WTC11 (cell line): ENCODE data around the gene PHTF2.

ENCODE experiments used
- CREB1 ChIP-seq: sonication (generic); formaldehyde crosslinking; IDR thresholded peaks from 2 replicates; pipeline ENCODE4 v1.8.0; 2023; ENCODE audit warnings: mild to moderate bottlenecking, missing genetic modification reagents
- ETV6 ChIP-seq: sonication (generic); formaldehyde crosslinking; IDR thresholded peaks from 2 replicates; pipeline ENCODE4 v1.8.1; 2022; ENCODE audit warnings: mild to moderate bottlenecking, missing genetic modification reagents
- NR1H2 ChIP-seq: sonication (generic); formaldehyde crosslinking; IDR thresholded peaks from 2 replicates; pipeline ENCODE4 v1.9.0; 2021; ENCODE audit warnings: mild to moderate bottlenecking, moderate library complexity, missing genetic modification reagents
- ZNF219 ChIP-seq: sonication (generic); formaldehyde crosslinking; IDR thresholded peaks from 2 replicates; pipeline ENCODE4 v1.8.0; 2023; ENCODE audit warnings: missing genetic modification reagents, mild to moderate bottlenecking, borderline replicate concordance
- TF ChIP-seq, protein P1 (sequence below): sonication (generic); formaldehyde crosslinking; IDR thresholded peaks from 2 replicates; pipeline ENCODE4 v1.8.0; 2022; ENCODE audit warnings: mild to moderate bottlenecking, missing genetic modification reagents
- TF ChIP-seq, protein P2 (sequence below): fragments of 200-600 bp; IDR thresholded peaks from 2 replicates; pipeline ENCODE4 v1.8.0; 2022; ENCODE audit warnings: antibody characterized with exemption
- TF ChIP-seq, protein P3 (sequence below): sonication (generic); formaldehyde crosslinking; IDR thresholded peaks from 2 replicates; pipeline ENCODE4 v1.8.1; 2023; ENCODE audit warnings: mild to moderate bottlenecking, missing genetic modification reagents
- TF ChIP-seq, protein P4 (sequence below): sonication (generic); formaldehyde crosslinking; conservative IDR thresholded peaks from 2 replicates; pipeline ENCODE4 v1.8.1; 2022; ENCODE audit warnings: mild to moderate bottlenecking, missing genetic modification reagents
- TF ChIP-seq, protein P5 (sequence below): sonication (generic); formaldehyde crosslinking; IDR thresholded peaks from 2 replicates; pipeline ENCODE4 v1.8.0; 2023; ENCODE audit warnings: missing genetic modification reagents
- TF ChIP-seq, protein P6 (sequence below): sonication (generic); formaldehyde crosslinking; IDR thresholded peaks from 2 replicates; pipeline ENCODE4 v1.8.1; 2023; ENCODE audit warnings: mild to moderate bottlenecking, missing genetic modification reagents, moderate library complexity
- TF ChIP-seq, protein P7 (sequence below): sonication (generic); formaldehyde crosslinking; IDR thresholded peaks from 2 replicates; pipeline ENCODE4 v1.8.0; 2022; ENCODE audit warnings: mild to moderate bottlenecking, missing genetic modification reagents
- TF ChIP-seq, protein P8 (sequence below): sonication (generic); formaldehyde crosslinking; IDR thresholded peaks from 2 replicates; pipeline ENCODE4 v1.8.1; 2022; ENCODE audit warnings: low read depth, missing genetic modification reagents, borderline replicate concordance
- TF ChIP-seq, protein P9 (sequence below): fragments of 250-450 bp; sonication (Bioruptor Pico); IDR thresholded peaks from 2 replicates; pipeline ENCODE4 v1.9.0; 2021; ENCODE audit warnings: moderate library complexity, mild to moderate bottlenecking, inconsistent platforms, borderline replicate concordance
- TF ChIP-seq, protein P10 (sequence below): sonication (generic); formaldehyde crosslinking; IDR thresholded peaks from 2 replicates; pipeline ENCODE4 v1.8.1; 2023; ENCODE audit warnings: mild to moderate bottlenecking, missing genetic modification reagents

DNA sequence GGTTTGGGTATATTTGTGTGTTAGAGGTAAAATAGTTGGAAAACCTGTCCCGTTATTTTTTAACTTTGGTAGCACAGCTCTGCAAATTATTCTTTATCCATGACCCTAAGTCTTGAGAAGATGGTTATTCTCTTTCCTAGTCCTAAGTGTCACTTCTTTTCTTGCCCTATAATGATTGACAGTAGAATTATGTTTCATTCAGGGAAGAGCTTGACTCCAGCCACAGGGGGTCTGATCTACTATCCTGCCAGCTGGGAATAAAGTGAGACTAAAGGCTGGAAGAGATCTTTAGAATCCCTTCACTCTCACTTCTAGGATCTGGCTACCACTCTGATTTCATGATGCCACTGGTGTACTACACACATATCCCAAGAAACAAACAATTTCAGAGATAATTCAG lies 90.4 kb downstream of the PHTF2 start:
- TF ChIP-seq, protein P1, sequence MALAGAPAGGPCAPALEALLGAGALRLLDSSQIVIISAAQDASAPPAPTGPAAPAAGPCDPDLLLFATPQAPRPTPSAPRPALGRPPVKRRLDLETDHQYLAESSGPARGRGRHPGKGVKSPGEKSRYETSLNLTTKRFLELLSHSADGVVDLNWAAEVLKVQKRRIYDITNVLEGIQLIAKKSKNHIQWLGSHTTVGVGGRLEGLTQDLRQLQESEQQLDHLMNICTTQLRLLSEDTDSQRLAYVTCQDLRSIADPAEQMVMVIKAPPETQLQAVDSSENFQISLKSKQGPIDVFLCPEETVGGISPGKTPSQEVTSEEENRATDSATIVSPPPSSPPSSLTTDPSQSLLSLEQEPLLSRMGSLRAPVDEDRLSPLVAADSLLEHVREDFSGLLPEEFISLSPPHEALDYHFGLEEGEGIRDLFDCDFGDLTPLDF: no peak
- TF ChIP-seq, protein P2, sequence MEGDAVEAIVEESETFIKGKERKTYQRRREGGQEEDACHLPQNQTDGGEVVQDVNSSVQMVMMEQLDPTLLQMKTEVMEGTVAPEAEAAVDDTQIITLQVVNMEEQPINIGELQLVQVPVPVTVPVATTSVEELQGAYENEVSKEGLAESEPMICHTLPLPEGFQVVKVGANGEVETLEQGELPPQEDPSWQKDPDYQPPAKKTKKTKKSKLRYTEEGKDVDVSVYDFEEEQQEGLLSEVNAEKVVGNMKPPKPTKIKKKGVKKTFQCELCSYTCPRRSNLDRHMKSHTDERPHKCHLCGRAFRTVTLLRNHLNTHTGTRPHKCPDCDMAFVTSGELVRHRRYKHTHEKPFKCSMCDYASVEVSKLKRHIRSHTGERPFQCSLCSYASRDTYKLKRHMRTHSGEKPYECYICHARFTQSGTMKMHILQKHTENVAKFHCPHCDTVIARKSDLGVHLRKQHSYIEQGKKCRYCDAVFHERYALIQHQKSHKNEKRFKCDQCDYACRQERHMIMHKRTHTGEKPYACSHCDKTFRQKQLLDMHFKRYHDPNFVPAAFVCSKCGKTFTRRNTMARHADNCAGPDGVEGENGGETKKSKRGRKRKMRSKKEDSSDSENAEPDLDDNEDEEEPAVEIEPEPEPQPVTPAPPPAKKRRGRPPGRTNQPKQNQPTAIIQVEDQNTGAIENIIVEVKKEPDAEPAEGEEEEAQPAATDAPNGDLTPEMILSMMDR: no peak
- TF ChIP-seq CREB1 (no peak), ETV6 (CRISPR knock-in tag) (no peak), NR1H2 (CRISPR knock-in tag) (no peak), ZNF219 (CRISPR knock-in tag) (no peak)
- TF ChIP-seq, protein P3, sequence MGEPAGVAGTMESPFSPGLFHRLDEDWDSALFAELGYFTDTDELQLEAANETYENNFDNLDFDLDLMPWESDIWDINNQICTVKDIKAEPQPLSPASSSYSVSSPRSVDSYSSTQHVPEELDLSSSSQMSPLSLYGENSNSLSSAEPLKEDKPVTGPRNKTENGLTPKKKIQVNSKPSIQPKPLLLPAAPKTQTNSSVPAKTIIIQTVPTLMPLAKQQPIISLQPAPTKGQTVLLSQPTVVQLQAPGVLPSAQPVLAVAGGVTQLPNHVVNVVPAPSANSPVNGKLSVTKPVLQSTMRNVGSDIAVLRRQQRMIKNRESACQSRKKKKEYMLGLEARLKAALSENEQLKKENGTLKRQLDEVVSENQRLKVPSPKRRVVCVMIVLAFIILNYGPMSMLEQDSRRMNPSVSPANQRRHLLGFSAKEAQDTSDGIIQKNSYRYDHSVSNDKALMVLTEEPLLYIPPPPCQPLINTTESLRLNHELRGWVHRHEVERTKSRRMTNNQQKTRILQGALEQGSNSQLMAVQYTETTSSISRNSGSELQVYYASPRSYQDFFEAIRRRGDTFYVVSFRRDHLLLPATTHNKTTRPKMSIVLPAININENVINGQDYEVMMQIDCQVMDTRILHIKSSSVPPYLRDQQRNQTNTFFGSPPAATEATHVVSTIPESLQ: no peak
- TF ChIP-seq, protein P4, sequence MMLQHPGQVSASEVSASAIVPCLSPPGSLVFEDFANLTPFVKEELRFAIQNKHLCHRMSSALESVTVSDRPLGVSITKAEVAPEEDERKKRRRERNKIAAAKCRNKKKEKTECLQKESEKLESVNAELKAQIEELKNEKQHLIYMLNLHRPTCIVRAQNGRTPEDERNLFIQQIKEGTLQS: no peak
- TF ChIP-seq, protein P5, sequence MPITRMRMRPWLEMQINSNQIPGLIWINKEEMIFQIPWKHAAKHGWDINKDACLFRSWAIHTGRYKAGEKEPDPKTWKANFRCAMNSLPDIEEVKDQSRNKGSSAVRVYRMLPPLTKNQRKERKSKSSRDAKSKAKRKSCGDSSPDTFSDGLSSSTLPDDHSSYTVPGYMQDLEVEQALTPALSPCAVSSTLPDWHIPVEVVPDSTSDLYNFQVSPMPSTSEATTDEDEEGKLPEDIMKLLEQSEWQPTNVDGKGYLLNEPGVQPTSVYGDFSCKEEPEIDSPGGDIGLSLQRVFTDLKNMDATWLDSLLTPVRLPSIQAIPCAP (CRISPR knock-in tag): no peak
- TF ChIP-seq, protein P6, sequence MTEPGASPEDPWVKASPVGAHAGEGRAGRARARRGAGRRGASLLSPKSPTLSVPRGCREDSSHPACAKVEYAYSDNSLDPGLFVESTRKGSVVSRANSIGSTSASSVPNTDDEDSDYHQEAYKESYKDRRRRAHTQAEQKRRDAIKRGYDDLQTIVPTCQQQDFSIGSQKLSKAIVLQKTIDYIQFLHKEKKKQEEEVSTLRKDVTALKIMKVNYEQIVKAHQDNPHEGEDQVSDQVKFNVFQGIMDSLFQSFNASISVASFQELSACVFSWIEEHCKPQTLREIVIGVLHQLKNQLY: no peak
- TF ChIP-seq, protein P7, sequence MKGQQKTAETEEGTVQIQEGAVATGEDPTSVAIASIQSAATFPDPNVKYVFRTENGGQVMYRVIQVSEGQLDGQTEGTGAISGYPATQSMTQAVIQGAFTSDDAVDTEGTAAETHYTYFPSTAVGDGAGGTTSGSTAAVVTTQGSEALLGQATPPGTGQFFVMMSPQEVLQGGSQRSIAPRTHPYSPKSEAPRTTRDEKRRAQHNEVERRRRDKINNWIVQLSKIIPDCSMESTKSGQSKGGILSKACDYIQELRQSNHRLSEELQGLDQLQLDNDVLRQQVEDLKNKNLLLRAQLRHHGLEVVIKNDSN (CRISPR knock-in tag): no peak
- TF ChIP-seq, protein P8, sequence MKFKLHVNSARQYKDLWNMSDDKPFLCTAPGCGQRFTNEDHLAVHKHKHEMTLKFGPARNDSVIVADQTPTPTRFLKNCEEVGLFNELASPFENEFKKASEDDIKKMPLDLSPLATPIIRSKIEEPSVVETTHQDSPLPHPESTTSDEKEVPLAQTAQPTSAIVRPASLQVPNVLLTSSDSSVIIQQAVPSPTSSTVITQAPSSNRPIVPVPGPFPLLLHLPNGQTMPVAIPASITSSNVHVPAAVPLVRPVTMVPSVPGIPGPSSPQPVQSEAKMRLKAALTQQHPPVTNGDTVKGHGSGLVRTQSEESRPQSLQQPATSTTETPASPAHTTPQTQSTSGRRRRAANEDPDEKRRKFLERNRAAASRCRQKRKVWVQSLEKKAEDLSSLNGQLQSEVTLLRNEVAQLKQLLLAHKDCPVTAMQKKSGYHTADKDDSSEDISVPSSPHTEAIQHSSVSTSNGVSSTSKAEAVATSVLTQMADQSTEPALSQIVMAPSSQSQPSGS (CRISPR knock-in tag): no peak
- TF ChIP-seq, protein P9, sequence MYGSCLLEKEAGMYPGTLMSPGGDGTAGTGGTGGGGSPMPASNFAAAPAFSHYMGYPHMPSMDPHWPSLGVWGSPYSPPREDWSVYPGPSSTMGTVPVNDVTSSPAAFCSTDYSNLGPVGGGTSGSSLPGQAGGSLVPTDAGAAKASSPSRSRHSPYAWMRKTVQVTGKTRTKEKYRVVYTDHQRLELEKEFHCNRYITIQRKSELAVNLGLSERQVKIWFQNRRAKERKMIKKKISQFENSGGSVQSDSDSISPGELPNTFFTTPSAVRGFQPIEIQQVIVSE (CRISPR knock-in tag): no peak
- TF ChIP-seq, protein P10, sequence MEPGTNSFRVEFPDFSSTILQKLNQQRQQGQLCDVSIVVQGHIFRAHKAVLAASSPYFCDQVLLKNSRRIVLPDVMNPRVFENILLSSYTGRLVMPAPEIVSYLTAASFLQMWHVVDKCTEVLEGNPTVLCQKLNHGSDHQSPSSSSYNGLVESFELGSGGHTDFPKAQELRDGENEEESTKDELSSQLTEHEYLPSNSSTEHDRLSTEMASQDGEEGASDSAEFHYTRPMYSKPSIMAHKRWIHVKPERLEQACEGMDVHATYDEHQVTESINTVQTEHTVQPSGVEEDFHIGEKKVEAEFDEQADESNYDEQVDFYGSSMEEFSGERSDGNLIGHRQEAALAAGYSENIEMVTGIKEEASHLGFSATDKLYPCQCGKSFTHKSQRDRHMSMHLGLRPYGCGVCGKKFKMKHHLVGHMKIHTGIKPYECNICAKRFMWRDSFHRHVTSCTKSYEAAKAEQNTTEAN (CRISPR knock-in tag): no peak
